Tibial artery (tissue), 4 donors: ENCODE results near the gene ERVK3-1.
A peak's percentile ranks its signal among the peaks of the same experiment; 100 is the strongest.

Experiments
- DNase-seq, 2 donors: peaks; one replicate each; pipeline ENCODE4 v3.0.0-alpha.2; 2019
- H3K27ac ChIP-seq, 2 donors: fragments of 200-600 bp; sonication (generic) in 1 of 2; 1 replicate in 1 of 2; 2 replicates in 1 of 2; pipeline ENCODE4 v1.5.1; 2018 to 2019; ENCODE audit warnings: mild to moderate bottlenecking in 1 of 2
- H3K27me3 ChIP-seq, 2 donors: fragments of 200-600 bp; sonication (generic) in 1 of 2; one replicate each; pipeline versions ENCODE4 v1.5.1 to v1.6.0; 2016 to 2019
- H3K36me3 ChIP-seq, 3 donors: fragments of 200-600 bp; sonication (generic) in 2 of 3; one replicate each; pipeline ENCODE4 v1.5.1; 2016 to 2019; ENCODE audit warnings: mild to moderate bottlenecking in 2 of 3
- H3K4me1 ChIP-seq, 4 donors: fragments of 200-600 bp; sonication (generic) in 2 of 4; 1 replicate in 3 of 4; 2 replicates in 1 of 4; pipeline ENCODE4 v1.5.1; 2016 to 2019
- H3K4me3 ChIP-seq, 2 donors: fragments of 200-600 bp; sonication (generic) in 1 of 2; 1 replicate in 1 of 2; 2 replicates in 1 of 2; pipeline ENCODE4 v1.5.1; 2018 to 2019; ENCODE audit warnings: mild to moderate bottlenecking in 2 of 2
- H3K9me3 ChIP-seq, 3 donors: fragments of 200-600 bp; sonication (generic) in 1 of 3; one replicate each; pipeline ENCODE4 v1.5.1; 2016 to 2019
- CTCF ChIP-seq, 2 experiments: fragments of 200-600 bp in 1 of 2; fragments of 450-650 bp in 1 of 2; IDR thresholded peaks; one replicate each; pipeline ENCODE4 v1.5.1; 2017 to 2019; ENCODE audit warnings: antibody characterized with exemption in 2 of 2, mild to moderate bottlenecking in 1 of 2, moderate library complexity in 1 of 2
- intact Hi-C: fragments of 100-400 bp; cut with DNase I; formaldehyde crosslinking; loops from one replicate; pipeline ENCODE4 v1.15.0; 2023; ENCODE audit warnings: low total_unique reads

ERVK3-1 gene

GRCh38 chr19:58315580-58315979, 10.4 kb downstream of the ERVK3-1 start:
- DNase-seq: no peak
- no peak overlapping the region for H3K4me3 ChIP-seq
- intact Hi-C loops: no loop called here
- H3K36me3 ChIP-seq: peaks cover 37 to 67% (median 61%) of the 10 kb centered on the region in 3 donors
- no peaks in the 10 kb centered on the region for H3K27me3 ChIP-seq
- TF ChIP-seq CTCF (IDR thresholded peaks at IDR 0.05): no peak
- no peak overlapping the region for H3K27ac ChIP-seq
- H3K4me1 ChIP-seq: peaks cover 0 to 2% (median 0%) of the 10 kb centered on the region in 4 donors
- no peaks in the 10 kb centered on the region for H3K9me3 ChIP-seq

GRCh38 chr19:58317476-58318072, 12.4 kb downstream of the ERVK3-1 start:
- intact Hi-C loops: no loop called here
- H3K9me3 ChIP-seq: no peaks in the 10 kb centered on the region
- no peak overlapping the region for H3K4me3 ChIP-seq
- H3K36me3 ChIP-seq: peaks cover 26 to 63% (median 54%) of the 10 kb centered on the region in 3 donors
- H3K27me3 ChIP-seq: no peaks in the 10 kb centered on the region
- no peaks in the 10 kb centered on the region for H3K4me1 ChIP-seq
- no peak overlapping the region for H3K27ac ChIP-seq
- no peak for TF ChIP-seq CTCF (IDR thresholded peaks at IDR 0.05)
- no peak for DNase-seq

- Histone ChIP-seq H3K27ac (no peak overlapping the region), H3K4me3 (no peak overlapping the region), H3K4me1 (no peaks in the 10 kb centered on the region), H3K27me3 (no peaks in the 10 kb centered on the region), H3K36me3 (peaks cover 19 to 61% (median 47%) of the 10 kb centered on the region in 3 donors), H3K9me3 (no peaks in the 10 kb centered on the region)
- no peak for TF ChIP-seq CTCF (IDR thresholded peaks at IDR 0.05)
- intact Hi-C loops: no loop called here
- no peak for DNase-seq
Observed at GRCh38 chr19:58318297-58318696, 13.1 kb downstream of the ERVK3-1 start.

- Histone ChIP-seq H3K36me3 (peaks cover 10 to 51% (median 38%) of the 10 kb centered on the region in 3 donors), H3K27ac (no peak overlapping the region), H3K4me1 (no peaks in the 10 kb centered on the region), H3K27me3 (no peaks in the 10 kb centered on the region), H3K4me3 (no peak overlapping the region), H3K9me3 (no peaks in the 10 kb centered on the region)
- DNase-seq: no peak
- intact Hi-C loops: no loop called here
- TF ChIP-seq CTCF (IDR thresholded peaks at IDR 0.05): no peak
Observed at GRCh38 chr19:58319241-58319640, 14.1 kb downstream of the ERVK3-1 start.

- no peak for DNase-seq
- H3K27ac ChIP-seq: peak overlapping the region in 1 of 2 donors; percentile 94
Observed at GRCh38 chr19:58325311-58326022, 20.3 kb downstream of the ERVK3-1 start.

More at GRCh38 chr19:58325311-58326022, 20.3 kb downstream of the ERVK3-1 start:
- TF ChIP-seq CTCF (IDR thresholded peaks at IDR 0.05): no peak
- Histone ChIP-seq H3K27me3 (no peaks in the 10 kb centered on the region), H3K9me3 (no peaks in the 10 kb centered on the region), H3K4me1 (peaks cover 0 to 31% (median 21%) of the 10 kb centered on the region in 4 donors), H3K4me3 (peak overlapping the region in 1 of 2 donors; percentile 70), H3K36me3 (peaks cover 0 to 16% (median 7%) of the 10 kb centered on the region in 3 donors)
- intact Hi-C loops: no loop called here
